Endothelial cell of umbilical vein (primary cell): ENCODE results near the gene FYN. TPM values are rescaled to one million over a fixed set of nuclear protein-coding genes. Genes with fewer than 3 reads are reported as not detected.

Source experiments
- BruUV-seq: library from RNA; stranded (reverse); fragments of 400-500 nt; replicated peaks from 2 replicates; lab custom pipeline; 2021; lab: Mats Ljungman, UMichigan
- CTCF ChIA-PET: fragments of 300-600, 350-600 bp; sonication (Branson Sonifier 250); formaldehyde crosslinking; loops from one replicate; lab custom pipeline; 2021; ENCODE audit warnings: antibody characterized with exemption, inconsistent platforms; lab: Charles Lee
- POLR2A ChIA-PET: fragments of 300-600, 350-600 bp; sonication (Branson Sonifier 250); formaldehyde crosslinking; loops from one replicate; lab custom pipeline; 2021; ENCODE audit warnings: antibody characterized with exemption, inconsistent platforms; lab: Charles Lee
- DNase-seq: peaks from one replicate; pipeline ENCODE4 v3.0.0-alpha.2; 2011; ENCODE audit warnings: low read depth, low spot score
- FAIRE-seq: peaks from 2 replicates; lab custom pipeline; 2011; peaks lifted over from hg19 to GRCh38; lab: Jason Lieb, UNC
- H2AFZ ChIP-seq: 2 replicates; pipeline ENCODE4 v1.6.0; 2012; ENCODE audit warnings: low read depth, low read length, control low read depth, inconsistent platforms
- H3K27ac ChIP-seq: 2 replicates; pipeline ENCODE4 v1.5.1; 2011; ENCODE audit warnings: low read depth, mild to moderate bottlenecking, control low read depth, low read length, moderate library complexity; ENCODE audit not compliant: insufficient read depth
- H3K27me3 ChIP-seq, 2 experiments: 2 replicates each; pipeline versions ENCODE4 v1.6.0 to v1.6.1; 2011; ENCODE audit warnings: low read length in 2 of 2, mixed read lengths in 1 of 2; ENCODE audit not compliant: control insufficient read depth in 2 of 2, insufficient read depth in 2 of 2
- H3K36me3 ChIP-seq, 2 experiments: 2 replicates in 1 of 2; 3 replicates in 1 of 2; pipeline ENCODE4 v1.5.1; 2011; ENCODE audit warnings: low read length in 2 of 2, mild to moderate bottlenecking in 1 of 2, moderate library complexity in 1 of 2; ENCODE audit not compliant: control insufficient read depth in 2 of 2, insufficient read depth in 2 of 2; ENCODE audit errors: extremely low read depth in 1 of 2
- H3K4me1 ChIP-seq: 3 replicates; pipeline ENCODE4 v1.5.1; 2011; ENCODE audit warnings: mild to moderate bottlenecking, low read length; ENCODE audit not compliant: control insufficient read depth, insufficient read depth; ENCODE audit errors: extremely low read depth
- H3K4me2 ChIP-seq: 2 replicates; pipeline ENCODE4 v1.6.1; 2011; ENCODE audit warnings: low read length, control low read depth, mixed read lengths; ENCODE audit not compliant: insufficient read depth
- H3K4me3 ChIP-seq, 3 experiments: fragments of 200-600 bp in 1 of 3; sonication (generic), shearing (Covaris generic) in 1 of 3; replicated peaks in 1 of 3; 2 replicates each; pipeline ENCODE4 v1.5.1; 2011 to 2016; ENCODE audit warnings: control low read depth in 3 of 3, low read length in 3 of 3, mild to moderate bottlenecking in 2 of 3, inconsistent platforms in 1 of 3, low read depth in 1 of 3, moderate library complexity in 1 of 3; ENCODE audit not compliant: insufficient read depth in 1 of 3
- H3K79me2 ChIP-seq: 2 replicates; pipeline ENCODE4 v1.6.0; 2012; ENCODE audit warnings: low read length, inconsistent platforms; ENCODE audit not compliant: control insufficient read depth, insufficient read depth
- H3K9ac ChIP-seq: replicated peaks from 2 replicates; pipeline ENCODE3; 2011; ENCODE audit warnings: low read length, control low read depth; ENCODE audit not compliant: insufficient read depth; ENCODE audit errors: extremely low read depth
- H3K9me1 ChIP-seq: replicated peaks from 3 replicates; pipeline ENCODE4 v1.6.0; 2011; ENCODE audit warnings: mild to moderate bottlenecking, low read length; ENCODE audit not compliant: control insufficient read depth, insufficient read depth; ENCODE audit errors: extremely low read depth
- H3K9me3 ChIP-seq: replicated peaks from 2 replicates; pipeline ENCODE4 v1.5.1; 2012; ENCODE audit warnings: low read length, inconsistent platforms; ENCODE audit not compliant: control insufficient read depth, insufficient read depth
- H4K20me1 ChIP-seq: replicated peaks from 2 replicates; pipeline ENCODE3; 2011; ENCODE audit warnings: mild to moderate bottlenecking, low read length; ENCODE audit not compliant: control insufficient read depth, insufficient read depth; ENCODE audit errors: extremely low read depth
- CTCF ChIP-seq, 2 donors: IDR thresholded peaks; 1 replicate in 1 of 2; 2 replicates in 1 of 2; pipeline ENCODE4 v1.5.1; 2011; ENCODE audit warnings: low read length in 2 of 2, mild to moderate bottlenecking in 2 of 2, moderate library complexity in 2 of 2, control low read depth in 1 of 2, inconsistent platforms in 1 of 2, low read depth in 1 of 2; ENCODE audit not compliant: insufficient read depth in 1 of 2; ENCODE audit errors: extremely low read depth in 1 of 2
- FOS ChIP-seq: IDR thresholded peaks from 2 replicates; pipeline ENCODE4 v1.6.1; 2011; ENCODE audit warnings: mild to moderate bottlenecking, low read length, moderate library complexity, borderline replicate concordance; ENCODE audit not compliant: insufficient read depth
- GATA2 ChIP-seq: IDR thresholded peaks from 2 replicates; pipeline ENCODE4 v1.7.0; 2011; ENCODE audit warnings: low read depth, mild to moderate bottlenecking, moderate library complexity, mixed read lengths, low read length; ENCODE audit not compliant: insufficient read length, insufficient read depth
- MYC ChIP-seq: IDR thresholded peaks from one replicate; pipeline ENCODE4 v1.6.1; 2011; ENCODE audit warnings: mild to moderate bottlenecking, low read depth, low read length
- POLR2A ChIP-seq: IDR thresholded peaks from 2 replicates; pipeline ENCODE4 v1.6.1; 2012; ENCODE audit warnings: low read depth, mild to moderate bottlenecking, control low read depth, low read length
- POLR2AphosphoS5 ChIP-seq: IDR thresholded peaks from 2 replicates; pipeline ENCODE4 v1.6.1; 2012; ENCODE audit warnings: low read depth, mild to moderate bottlenecking, control low read depth, low read length, moderate library complexity; ENCODE audit not compliant: insufficient read depth
- dilution Hi-C: fragments of 300-500 bp; cut with MboI; formaldehyde crosslinking; loops from one replicate; pipeline ENCODE4 v1.15.0; 2019; ENCODE audit warnings: low sequenced_read_pairs; ENCODE audit not compliant: extremely low pct_ligation_motif_present
- intact Hi-C: fragments of 100-400 bp; cut with micrococcal nuclease; formaldehyde crosslinking; loops from one replicate; pipeline ENCODE4 v1.10.0; 2022
- polyA plus RNA-seq, 4 experiments: library from polyadenylated mRNA; depleted of rRNA in 3 of 4; stranded (reverse) in 3 of 4; unstranded in 1 of 4; fragments of >200 nt; gene quantifications; 2 replicates each; pipeline versions ENCODE4 v1.2.1 to v1.2.3, GENCODE V29; 2011 to 2012; ENCODE audit warnings: missing spikeins in 1 of 4
- total RNA-seq: library from RNA; stranded (reverse); gene quantifications from 2 replicates; pipeline ENCODE4 v1.2.3, GENCODE V29; 2021
- TF ChIP-seq, protein P1 (sequence below): IDR thresholded peaks from 2 replicates; pipeline ENCODE4 v1.6.1; 2011; ENCODE audit not compliant: insufficient read depth, insufficient read length

The FYN gene
- total and polyA plus RNA-seq, 2 donors (not counting 3 experiments of a cell fraction or from before 2014, with no cell fraction given) = 69.0 to 143 TPM

GRCh38 chr6:111743360-111743759 is 129.9 kb downstream of the FYN start:
- H3K4me3 ChIP-seq = no peak overlapping the region
- no peak overlapping the region for H3K27ac ChIP-seq
- H3K9me3 ChIP-seq = no peaks in the 10 kb centered on the region
- H3K9me1 ChIP-seq = no peaks in the 10 kb centered on the region
- no peaks in the 10 kb centered on the region for H4K20me1 ChIP-seq
- no peak overlapping the region for H2AFZ ChIP-seq
- TF ChIP-seq POLR2A (no peak), CTCF (IDR thresholded peaks at IDR 0.05; ENCODE audit: extremely low read depth in 1 of 2, insufficient read depth in 1 of 2, low read depth in 1 of 2, low read length in 2 of 2) (no peak), FOS (no peak), GATA2 (no peak), POLR2AphosphoS5 (no peak), MYC (no peak)
- TF ChIP-seq, protein P1, sequence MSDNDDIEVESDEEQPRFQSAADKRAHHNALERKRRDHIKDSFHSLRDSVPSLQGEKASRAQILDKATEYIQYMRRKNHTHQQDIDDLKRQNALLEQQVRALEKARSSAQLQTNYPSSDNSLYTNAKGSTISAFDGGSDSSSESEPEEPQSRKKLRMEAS = no peak
- peaks cover 0 to 2% of the 10 kb centered on the region in 2 experiments for H3K36me3 ChIP-seq
- FAIRE-seq (no peak), DNase-seq (no peak)
- H3K27me3 ChIP-seq = no peaks in the 10 kb centered on the region
- peaks cover 19% of the 10 kb centered on the region for H3K4me1 ChIP-seq
- no peak overlapping the region for H3K4me2 ChIP-seq
- ChIA-PET POLR2A (no interaction called here), CTCF (interaction anchor here (0.6 to 1.6 kb wide), 2 partner anchors 20 to 61 kb away, joined by 3 read pairs; no protein-coding TSS in a partner anchor)
- intact Hi-C loops = no loop called here
- BruUV-seq = no TSS peak
- no peaks in the 10 kb centered on the region for H3K79me2 ChIP-seq
- H3K9ac ChIP-seq = no peak overlapping the region
- dilution Hi-C loops = no loop called here
